Endothelial cell of umbilical vein (primary cell): ENCODE data around the gene PCDHGA12.

Experiments used
- TF ChIP-seq, protein P1 (sequence below), 2 donors: IDR thresholded peaks; 1 replicate in 1 of 2; 2 replicates in 1 of 2; pipeline ENCODE4 v1.5.1; 2011; ENCODE audit warnings: low read length in 2 of 2, mild to moderate bottlenecking in 2 of 2, moderate library complexity in 2 of 2, control low read depth in 1 of 2, inconsistent platforms in 1 of 2, low read depth in 1 of 2; ENCODE audit not compliant: insufficient read depth in 1 of 2; ENCODE audit errors: extremely low read depth in 1 of 2
- TF ChIP-seq, protein P2 (sequence below): IDR thresholded peaks from 2 replicates; pipeline ENCODE4 v1.6.1; 2011; ENCODE audit not compliant: insufficient read depth, insufficient read length

DNA sequence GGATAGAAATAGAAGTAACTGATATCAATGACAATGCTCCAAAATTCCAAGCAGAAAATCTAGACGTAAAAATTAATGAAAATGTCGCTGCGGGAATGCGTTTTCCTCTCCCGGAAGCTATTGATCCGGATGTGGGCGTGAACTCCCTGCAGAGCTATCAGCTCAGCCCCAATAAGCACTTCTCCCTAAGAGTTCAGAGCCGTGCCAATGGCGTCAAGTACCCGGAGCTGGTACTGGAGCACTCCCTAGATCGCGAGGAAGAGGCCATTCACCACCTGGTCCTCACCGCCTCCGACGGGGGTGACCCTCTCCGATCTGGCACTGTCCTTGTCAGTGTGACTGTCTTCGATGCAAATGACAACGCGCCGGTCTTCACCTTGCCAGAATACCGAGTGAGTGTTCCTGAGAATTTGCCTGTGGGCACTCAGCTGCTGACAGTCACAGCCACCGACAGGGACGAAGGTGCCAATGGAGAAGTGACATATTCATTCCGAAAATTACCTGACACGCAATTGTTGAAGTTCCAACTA lies 16.7 kb upstream of the PCDHGA12 start:
- TF ChIP-seq, protein P1, sequence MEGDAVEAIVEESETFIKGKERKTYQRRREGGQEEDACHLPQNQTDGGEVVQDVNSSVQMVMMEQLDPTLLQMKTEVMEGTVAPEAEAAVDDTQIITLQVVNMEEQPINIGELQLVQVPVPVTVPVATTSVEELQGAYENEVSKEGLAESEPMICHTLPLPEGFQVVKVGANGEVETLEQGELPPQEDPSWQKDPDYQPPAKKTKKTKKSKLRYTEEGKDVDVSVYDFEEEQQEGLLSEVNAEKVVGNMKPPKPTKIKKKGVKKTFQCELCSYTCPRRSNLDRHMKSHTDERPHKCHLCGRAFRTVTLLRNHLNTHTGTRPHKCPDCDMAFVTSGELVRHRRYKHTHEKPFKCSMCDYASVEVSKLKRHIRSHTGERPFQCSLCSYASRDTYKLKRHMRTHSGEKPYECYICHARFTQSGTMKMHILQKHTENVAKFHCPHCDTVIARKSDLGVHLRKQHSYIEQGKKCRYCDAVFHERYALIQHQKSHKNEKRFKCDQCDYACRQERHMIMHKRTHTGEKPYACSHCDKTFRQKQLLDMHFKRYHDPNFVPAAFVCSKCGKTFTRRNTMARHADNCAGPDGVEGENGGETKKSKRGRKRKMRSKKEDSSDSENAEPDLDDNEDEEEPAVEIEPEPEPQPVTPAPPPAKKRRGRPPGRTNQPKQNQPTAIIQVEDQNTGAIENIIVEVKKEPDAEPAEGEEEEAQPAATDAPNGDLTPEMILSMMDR (IDR thresholded peaks at IDR 0.05; ENCODE audit: extremely low read depth in 1 of 2, insufficient read depth in 1 of 2, low read depth in 1 of 2, low read length in 2 of 2) = no peak
- TF ChIP-seq, protein P2, sequence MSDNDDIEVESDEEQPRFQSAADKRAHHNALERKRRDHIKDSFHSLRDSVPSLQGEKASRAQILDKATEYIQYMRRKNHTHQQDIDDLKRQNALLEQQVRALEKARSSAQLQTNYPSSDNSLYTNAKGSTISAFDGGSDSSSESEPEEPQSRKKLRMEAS = no peak
